Kidney capillary endothelial cell (primary cell): Measurements from ENCODE around the gene SLC2A5.

ENCODE experiments used
- DNase-seq: peaks from one replicate; pipeline ENCODE4 v3.0.0-alpha.2; 2018; ENCODE audit warnings: low spot score

SLC2A5 gene

GRCh38 chr1:9088807-9089206 lies 19.4 kb upstream of the SLC2A5 start:
- DNase-seq = no peak

GRCh38 chr1:9087411-9088125 lies 18.1 kb upstream of the SLC2A5 start:
- no peak for DNase-seq

GRCh38 chr1:9086796-9087195 lies 17.4 kb upstream of the SLC2A5 start:
- DNase-seq = no peak

GRCh38 chr1:9086045-9086444 lies 16.6 kb upstream of the SLC2A5 start:
- no peak for DNase-seq

- DNase-seq = no peak
Measured at GRCh38 chr1:9085306-9085940, 16.0 kb upstream of the SLC2A5 start.

- DNase-seq = no peak
Measured at GRCh38 chr1:9084906-9085305, 15.5 kb upstream of the SLC2A5 start.

GRCh38 chr1:9081473-9081872 lies 12.0 kb upstream of the SLC2A5 start:
- no peak for DNase-seq

GRCh38 chr1:9080705-9081291 lies 11.4 kb upstream of the SLC2A5 start:
- no peak for DNase-seq

GRCh38 chr1:9079988-9080704 lies 10.7 kb upstream of the SLC2A5 start:
- DNase-seq = no peak

- no peak for DNase-seq
Measured at GRCh38 chr1:9078752-9079500, 9.5 kb upstream of the SLC2A5 start.

GRCh38 chr1:9078015-9078751 lies 8.7 kb upstream of the SLC2A5 start:
- DNase-seq = no peak

- no peak for DNase-seq
Measured at GRCh38 chr1:9075022-9075421, 5.6 kb upstream of the SLC2A5 start.

- DNase-seq = no peak
Measured at GRCh38 chr1:9073143-9073542, 3.7 kb upstream of the SLC2A5 start.

GRCh38 chr1:9071554-9072235 lies 2.3 kb upstream of the SLC2A5 start:
- no peak for DNase-seq

- no peak for DNase-seq
Measured at GRCh38 chr1:9070486-9070885, 1.1 kb upstream of the SLC2A5 start.

- DNase-seq = no peak
Measured at GRCh38 chr1:9068981-9069325, 482 bp downstream of the SLC2A5 start.

GRCh38 chr1:9066945-9067807 lies 2.3 kb downstream of the SLC2A5 start:
- peak; percentile 44 for DNase-seq

GRCh38 chr1:9065213-9065751 lies 4.2 kb downstream of the SLC2A5 start:
- DNase-seq = no peak

GRCh38 chr1:9062846-9063245 lies 6.6 kb downstream of the SLC2A5 start:
- no peak for DNase-seq

- no peak for DNase-seq
Measured at GRCh38 chr1:9062021-9062471, 7.4 kb downstream of the SLC2A5 start.
